ENCODE data around the gene SIGLEC6. TPM values are rescaled to one million over a fixed set of nuclear protein-coding genes. Genes with fewer than 3 reads are reported as not detected.

The SIGLEC6 gene
- total RNA-seq: not detected

DNA sequence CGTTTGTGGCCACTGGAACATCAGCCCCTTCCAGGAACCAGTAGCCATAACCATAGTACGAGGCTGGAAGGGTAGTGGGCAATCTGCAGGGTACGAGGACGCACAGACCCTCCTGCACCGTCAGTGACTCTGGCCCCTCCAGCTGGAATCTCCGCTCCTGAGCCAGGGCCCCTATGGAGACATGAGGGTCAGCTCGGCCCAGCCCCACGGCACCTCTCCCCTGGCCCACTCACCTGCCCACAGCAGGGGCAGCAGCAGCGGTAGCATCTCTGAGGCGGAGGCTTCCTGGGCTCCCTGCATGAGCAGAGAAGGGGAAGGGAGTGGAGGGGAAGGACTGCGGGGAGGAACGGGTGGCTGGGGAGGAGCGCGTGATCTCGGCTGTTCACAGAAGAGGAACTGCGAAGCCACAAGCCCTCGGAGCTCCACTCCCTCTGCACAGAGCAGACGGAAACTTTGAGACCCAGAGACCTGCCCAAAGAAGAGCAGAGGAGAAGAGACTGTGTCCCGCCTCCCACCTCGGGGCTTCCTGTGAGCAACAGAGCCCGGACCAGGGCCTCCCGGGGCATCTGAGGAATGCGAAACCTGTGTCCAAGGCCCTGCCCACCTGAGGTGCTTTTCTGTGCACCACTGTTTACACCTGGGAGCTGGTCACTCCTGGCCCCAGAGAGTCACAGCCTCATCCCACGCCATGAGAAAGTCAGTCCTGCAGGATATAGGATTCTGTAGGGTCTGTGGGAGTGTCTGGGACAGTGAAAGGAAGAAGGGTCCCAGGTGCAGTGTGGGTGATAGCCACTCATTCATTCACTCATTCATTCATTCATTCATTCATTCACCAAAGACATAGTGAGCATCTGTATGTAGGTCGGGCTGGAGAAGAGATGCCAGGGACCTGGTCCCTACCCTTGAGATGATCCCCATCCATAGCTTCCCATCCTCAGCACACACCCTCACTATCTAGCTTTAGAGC is at the start of gene SIGLEC6:
SIGLEC6 (minus strand) TSS at position 322 of the 967 bp plus-strand sequence; CDS start at position 300, 22 bp downstream.

DNA sequence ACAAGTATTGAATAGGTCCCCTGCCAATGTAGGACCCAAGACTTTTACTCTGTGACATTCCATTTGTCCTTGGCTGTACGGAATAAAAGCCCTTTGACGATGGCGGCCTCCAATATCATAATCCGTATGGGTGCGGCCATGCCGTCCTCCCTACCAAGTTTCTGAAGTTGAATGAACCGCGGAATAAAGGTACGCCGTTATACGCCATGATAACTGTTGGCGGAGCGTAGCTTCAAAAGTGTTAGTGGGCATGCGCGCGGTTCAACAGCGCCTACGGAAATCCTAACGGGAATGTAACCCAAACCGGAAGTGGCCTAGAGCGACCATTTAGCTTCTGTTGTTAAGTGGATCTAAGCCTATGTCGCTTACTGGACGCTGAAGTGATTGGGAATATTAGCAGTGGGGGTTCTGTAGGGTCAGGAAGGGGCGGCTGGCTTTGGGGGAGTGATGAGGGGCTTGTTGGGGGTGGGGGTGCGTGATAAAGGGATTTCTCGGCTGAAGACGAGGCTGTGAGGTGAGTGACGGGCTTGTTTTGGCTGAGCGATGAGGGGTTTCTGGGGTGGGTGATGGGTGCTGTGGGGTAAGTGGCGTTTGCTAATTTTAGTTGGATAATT is 39.6 kb upstream of the SIGLEC6 start, which contains the start of gene ZNF175:
ZNF175 (plus strand) TSS at position 322 of the 614 bp plus-strand sequence. CDS start 2,047 bp downstream, outside the sequence.

DNA sequence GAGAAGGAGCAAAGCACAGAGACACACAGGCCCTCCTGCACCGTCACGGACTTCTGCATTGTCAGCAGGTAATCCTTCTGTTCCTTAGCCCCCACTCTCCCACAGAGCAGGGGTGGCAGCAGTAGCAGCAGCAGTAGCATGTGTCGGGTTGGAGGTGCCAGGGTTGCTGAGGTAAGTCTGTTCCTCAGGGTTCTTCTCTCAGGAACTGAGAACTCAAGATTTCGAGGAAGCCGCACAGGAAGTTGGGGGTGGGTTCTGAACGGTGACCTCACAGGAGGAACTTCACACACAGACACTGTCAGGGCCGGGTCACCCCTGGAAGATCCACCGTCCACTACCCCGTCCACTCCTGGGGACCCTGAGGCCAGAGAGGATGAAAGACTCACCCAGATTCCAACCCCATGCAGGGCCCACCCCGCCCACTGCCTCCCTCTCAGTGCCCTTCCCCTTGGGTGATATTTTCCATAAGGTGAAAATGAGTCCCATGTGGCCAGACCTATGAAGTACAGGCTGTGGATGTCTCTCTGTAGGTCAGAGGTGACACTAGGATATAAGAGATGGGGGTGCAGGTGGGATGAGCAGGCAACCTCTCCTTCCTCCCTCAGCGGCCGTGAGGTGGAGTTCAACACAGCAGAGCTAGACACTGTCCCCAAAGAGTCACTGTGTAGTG is 29.7 kb downstream of the SIGLEC6 start, which contains the start of gene SIGLEC12:
SIGLEC12 (minus strand) TSS at position 207 of the 670 bp plus-strand sequence; CDS start at position 140, 67 bp downstream.

DNA sequence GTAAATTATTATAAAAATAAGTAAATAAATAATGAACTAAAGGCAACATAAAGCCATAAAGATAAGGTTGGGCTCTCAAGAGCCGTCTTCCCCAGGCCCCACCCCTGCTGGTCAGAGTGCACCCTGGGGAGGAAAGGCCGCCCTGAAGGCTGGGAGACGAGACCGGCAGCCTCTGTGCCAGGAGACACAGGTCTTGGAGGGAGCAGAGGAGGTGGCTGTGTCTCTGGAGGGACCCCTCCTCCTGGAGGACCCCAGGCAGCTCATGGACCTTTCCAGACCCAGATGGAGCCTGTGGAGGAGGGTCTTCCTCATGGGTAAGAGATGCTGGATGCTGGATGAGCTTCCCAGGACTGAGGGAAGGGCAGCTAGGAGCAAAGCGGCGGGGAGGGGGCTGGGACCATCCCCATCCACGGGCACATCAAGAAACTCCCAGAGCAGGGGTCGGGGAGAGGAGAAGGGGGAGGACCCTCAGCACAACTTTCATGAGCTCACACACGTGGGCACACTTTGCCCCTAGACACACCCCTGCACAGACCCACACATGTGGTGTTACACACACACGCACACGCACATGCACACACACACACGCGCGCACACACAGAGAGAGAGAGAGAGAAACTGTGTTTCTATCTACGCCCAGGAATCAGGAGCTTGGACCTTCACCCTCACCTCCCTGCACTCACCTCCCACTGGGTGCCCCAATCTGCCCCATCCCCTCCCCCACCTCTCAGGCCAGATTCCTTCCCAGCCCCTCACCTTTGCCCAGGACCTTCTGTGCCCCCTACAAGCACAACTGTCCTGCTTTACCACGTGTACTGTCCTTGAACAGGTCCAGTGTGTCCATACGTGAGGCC is 52.9 kb downstream of the SIGLEC6 start, which contains the start of gene CEACAM18:
CEACAM18 (plus strand) TSS at position 159 of the 854 bp plus-strand sequence.

Small RNA genes within 50 kb of the gene (small RNA-seq; reads per million reads assigned to genes)
- 0 reads per million in 2 donors for gene AC020914.3

Other genes starting within 250 kb of the SIGLEC6 start
- gene IGLON5, start 220.0 kb downstream of the SIGLEC6 start, total RNA-seq: not detected
- 1 to 10 TPM; 2.1 to 3.7 TPM for gene VSIG10L, start 189.5 kb downstream of the SIGLEC6 start, total RNA-seq
- gene ETFB, start 165.3 kb downstream of the SIGLEC6 start, total RNA-seq: 100 to 1,000 TPM; 106 to 145 TPM
- not detected for gene CLDND2, start 162.7 kb downstream of the SIGLEC6 start, total RNA-seq
- not detected for gene NKG7, start 159.0 kb downstream of the SIGLEC6 start, total RNA-seq
- not detected for gene LIM2, start 143.7 kb downstream of the SIGLEC6 start, total RNA-seq
- not detected for gene C19orf84, start 141.1 kb downstream of the SIGLEC6 start, total RNA-seq
- not detected for gene SIGLEC10, start 114.0 kb downstream of the SIGLEC6 start, total RNA-seq
- gene SIGLEC8, start 73.2 kb downstream of the SIGLEC6 start, total RNA-seq: not detected
- not detected for gene CEACAM18, start 53.1 kb downstream of the SIGLEC6 start, total RNA-seq
- gene SIGLEC12, start 29.9 kb downstream of the SIGLEC6 start, total RNA-seq: not detected
- gene ZNF175, start 39.6 kb upstream of the SIGLEC6 start, total RNA-seq: 1 to 10 TPM; 4.3 to 6.5 TPM
- gene SIGLEC5, start 98.7 kb upstream of the SIGLEC6 start, total RNA-seq: not detected
- gene SIGLEC14, start 115.2 kb upstream of the SIGLEC6 start, total RNA-seq: not detected
- gene SPACA6, start 161.7 kb upstream of the SIGLEC6 start, total RNA-seq: 1 to 10 TPM; 3.1 to 4.7 TPM
- gene HAS1, start 192.3 kb upstream of the SIGLEC6 start, total RNA-seq: 1 to 10 TPM in 1 of 2 donors, under 1 TPM in 1; under 0.01 to 1.7 TPM
- gene FPR1, start 220.2 kb upstream of the SIGLEC6 start, total RNA-seq: under 1 TPM in 1 of 2 donors, not detected in 1; 0.34 TPM
- not detected for gene FPR2, start 229.5 kb upstream of the SIGLEC6 start, total RNA-seq